Measurements from ENCODE around the gene CEBPA. TPM values are rescaled to one million over a fixed set of nuclear protein-coding genes. Genes with fewer than 3 reads are reported as not detected.

The CEBPA gene
- total RNA-seq (0.17 and 0.51 TPM in 2 replicates), polyA plus RNA-seq (0.05 TPM in 1 of 2 replicates, not detected in the other), polyA minus RNA-seq (ENCODE audit: low replicate concordance) (not detected in 2 replicates)
- polyA plus RNA-seq (2012) = 0.06 TPM in 1 of 2 replicates, not detected in the other

DNA sequence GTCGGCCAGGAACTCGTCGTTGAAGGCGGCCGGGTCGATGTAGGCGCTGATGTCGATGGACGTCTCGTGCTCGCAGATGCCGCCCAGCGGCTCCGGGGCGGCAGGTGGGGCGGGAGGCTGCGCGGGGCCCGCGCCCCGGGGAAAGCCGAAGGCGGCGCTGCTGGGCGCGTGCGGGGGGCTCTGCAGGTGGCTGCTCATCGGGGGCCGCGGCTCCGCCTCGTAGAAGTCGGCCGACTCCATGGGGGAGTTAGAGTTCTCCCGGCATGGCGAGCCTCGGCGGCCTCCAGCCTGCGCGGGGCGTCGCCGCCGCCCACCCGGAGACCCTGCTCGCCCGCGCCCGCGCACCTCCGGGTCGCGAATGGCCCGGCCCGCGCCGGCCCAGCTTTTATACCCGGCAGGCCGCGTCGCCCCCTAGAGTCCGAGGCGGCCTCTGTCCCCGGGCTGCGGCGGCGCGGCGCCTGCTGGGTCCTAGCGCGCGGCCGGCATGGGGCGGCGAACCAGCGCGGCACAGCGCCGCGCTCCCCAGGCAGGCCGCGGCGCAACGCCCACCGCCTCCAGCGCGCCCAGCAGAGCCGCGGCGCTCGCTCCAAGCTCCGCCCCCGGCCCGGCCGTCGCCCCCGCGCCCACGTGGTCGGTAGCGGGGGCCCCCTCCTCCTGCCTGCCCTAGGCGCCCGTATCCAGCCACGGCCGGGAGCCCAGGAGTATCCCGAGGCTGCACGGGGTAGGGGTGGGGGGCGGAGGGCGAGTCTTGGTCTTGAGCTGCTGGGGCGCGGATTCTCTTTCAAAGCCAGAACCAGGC lies at the start of gene CEBPA:
TSS of gene CEBPA (minus strand) at position 360 of the 799 bp plus-strand sequence. CDS start at position 240, 120 bp downstream.
- no peaks in the 10 kb centered on the region for H3K4me1 ChIP-seq (ENCODE audit: control insufficient read depth, extremely low read depth, insufficient read depth, low read length)
- H3K27ac ChIP-seq (ENCODE audit: insufficient read depth, low read length) = no peak within 1 kb of the TSS
- DNase-seq (ENCODE audit: low read depth in 2 of 2) = peak; percentile 74 to 77
- H3K9me3 ChIP-seq (ENCODE audit: control insufficient read depth, insufficient read depth, low read depth, low read length) = no peaks in the 10 kb centered on the region
- TF ChIP-seq EZH2 (IDR thresholded peaks at IDR 0.05; ENCODE audit: low read length, missing control alignments) = peak; percentile 67
- TF ChIP-seq, protein P1, sequence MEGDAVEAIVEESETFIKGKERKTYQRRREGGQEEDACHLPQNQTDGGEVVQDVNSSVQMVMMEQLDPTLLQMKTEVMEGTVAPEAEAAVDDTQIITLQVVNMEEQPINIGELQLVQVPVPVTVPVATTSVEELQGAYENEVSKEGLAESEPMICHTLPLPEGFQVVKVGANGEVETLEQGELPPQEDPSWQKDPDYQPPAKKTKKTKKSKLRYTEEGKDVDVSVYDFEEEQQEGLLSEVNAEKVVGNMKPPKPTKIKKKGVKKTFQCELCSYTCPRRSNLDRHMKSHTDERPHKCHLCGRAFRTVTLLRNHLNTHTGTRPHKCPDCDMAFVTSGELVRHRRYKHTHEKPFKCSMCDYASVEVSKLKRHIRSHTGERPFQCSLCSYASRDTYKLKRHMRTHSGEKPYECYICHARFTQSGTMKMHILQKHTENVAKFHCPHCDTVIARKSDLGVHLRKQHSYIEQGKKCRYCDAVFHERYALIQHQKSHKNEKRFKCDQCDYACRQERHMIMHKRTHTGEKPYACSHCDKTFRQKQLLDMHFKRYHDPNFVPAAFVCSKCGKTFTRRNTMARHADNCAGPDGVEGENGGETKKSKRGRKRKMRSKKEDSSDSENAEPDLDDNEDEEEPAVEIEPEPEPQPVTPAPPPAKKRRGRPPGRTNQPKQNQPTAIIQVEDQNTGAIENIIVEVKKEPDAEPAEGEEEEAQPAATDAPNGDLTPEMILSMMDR (conservative IDR thresholded peaks at IDR 0.05 in 1 of 2, IDR thresholded peaks at IDR 0.05 in 1 of 2; ENCODE audit: low read depth in 1 of 2, low read length in 2 of 2) = peak; percentile 18 to 22
- H3K79me2 ChIP-seq (ENCODE audit: control insufficient read depth, insufficient read depth, low read length) = no peaks in the 10 kb centered on the region
- no peak within 1 kb of the TSS for H3K9ac ChIP-seq (ENCODE audit: insufficient read depth, low read length)
- H2AFZ ChIP-seq (ENCODE audit: low read length) = peak within 1 kb of the TSS; percentile 53
- H3K27me3 ChIP-seq (ENCODE audit: control insufficient read depth, insufficient read depth, low read length) = peaks cover 42% of the 10 kb centered on the region
- peak within 1 kb of the TSS; percentile 93 for H3K4me2 ChIP-seq (ENCODE audit: extremely low read depth, insufficient read depth, low read length)
- H4K20me1 ChIP-seq (ENCODE audit: control insufficient read depth, extremely low read depth, insufficient read depth, low read length) = no peaks in the 10 kb centered on the region
- peak within 1 kb of the TSS; percentile 24 to 66 (median 48) for H3K4me3 ChIP-seq (replicated peaks in 1 of 4; ENCODE audit: control extremely low read depth in 1 of 4, insufficient read depth in 1 of 4, low read depth in 3 of 4, low read length in 4 of 4)
- no peaks in the 10 kb centered on the region for H3K36me3 ChIP-seq (ENCODE audit: control insufficient read depth, insufficient read depth, low read length)

DNA sequence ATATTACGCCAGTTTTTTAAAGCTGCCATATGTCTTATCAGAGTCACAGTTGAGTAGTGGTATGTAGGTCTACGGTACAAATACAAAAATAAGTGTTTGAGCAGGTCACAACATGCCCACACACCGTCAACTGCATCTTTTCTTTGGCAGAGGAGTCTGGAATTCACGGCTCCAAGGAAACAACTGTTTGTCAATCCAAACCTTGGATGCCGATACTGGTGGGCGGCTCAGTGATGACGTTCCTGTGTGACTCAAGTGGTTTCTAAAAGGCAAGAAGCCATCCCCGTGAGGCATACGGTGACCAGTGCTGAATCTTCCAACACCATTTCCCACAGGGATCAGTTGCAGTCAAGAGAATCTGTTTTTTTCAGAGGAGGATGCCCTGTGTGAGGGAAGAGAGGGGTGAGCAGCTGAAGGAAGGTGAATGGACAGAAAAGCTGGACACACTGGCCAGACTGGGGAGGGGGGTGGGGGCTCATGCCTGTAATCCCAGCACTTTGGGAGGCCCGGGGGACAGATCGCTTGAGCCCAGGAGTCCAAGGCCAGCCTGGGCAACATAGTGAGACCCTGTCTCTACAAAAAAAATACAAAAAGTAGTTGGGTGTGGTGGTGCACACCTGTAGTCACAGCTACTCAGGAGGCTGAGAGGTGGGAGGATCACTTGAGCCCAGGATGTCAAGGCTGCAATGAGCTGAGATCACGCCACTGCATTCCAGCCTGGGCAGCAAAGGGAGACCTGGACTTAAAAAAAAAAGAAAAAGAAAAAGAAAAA lies 48.4 kb upstream of the CEBPA start:
- TF ChIP-seq, protein P1 (conservative IDR thresholded peaks at IDR 0.05 in 1 of 2, IDR thresholded peaks at IDR 0.05 in 1 of 2; ENCODE audit: low read depth in 1 of 2, low read length in 2 of 2) = no peak
- TF ChIP-seq EZH2 (IDR thresholded peaks at IDR 0.05; ENCODE audit: low read length, missing control alignments) = no peak
- Histone ChIP-seq H3K79me2 (ENCODE audit: control insufficient read depth, insufficient read depth, low read length) (no peaks in the 10 kb centered on the region), H3K36me3 (ENCODE audit: control insufficient read depth, insufficient read depth, low read length) (no peaks in the 10 kb centered on the region), H3K4me3 (replicated peaks in 1 of 4; ENCODE audit: control extremely low read depth in 1 of 4, insufficient read depth in 1 of 4, low read depth in 3 of 4, low read length in 4 of 4) (no peak overlapping the region), H3K9ac (ENCODE audit: insufficient read depth, low read length) (no peak overlapping the region), H3K4me2 (ENCODE audit: extremely low read depth, insufficient read depth, low read length) (no peak overlapping the region), H2AFZ (ENCODE audit: low read length) (no peak overlapping the region), H4K20me1 (ENCODE audit: control insufficient read depth, extremely low read depth, insufficient read depth, low read length) (no peaks in the 10 kb centered on the region), H3K9me3 (ENCODE audit: control insufficient read depth, insufficient read depth, low read depth, low read length) (no peaks in the 10 kb centered on the region), H3K27ac (ENCODE audit: insufficient read depth, low read length) (no peak overlapping the region), H3K27me3 (ENCODE audit: control insufficient read depth, insufficient read depth, low read length) (peaks cover 4% of the 10 kb centered on the region), H3K4me1 (ENCODE audit: control insufficient read depth, extremely low read depth, insufficient read depth, low read length) (no peaks in the 10 kb centered on the region)
- peak; percentile 8 to 80 for DNase-seq (ENCODE audit: low read depth in 2 of 2)

Measured in fibroblast of lung (primary cell).